Mesendoderm (in vitro differentiated cells): ENCODE data around the gene TP63. TPM values are rescaled to one million over a fixed set of nuclear protein-coding genes. Genes with fewer than 3 reads are reported as not detected.

Experiments used
- DNase-seq: peaks from one replicate; pipeline ENCODE4 v3.0.0; 2013
- H2AK5ac ChIP-seq: 2 replicates; pipeline ENCODE4 v1.6.1; 2013; ENCODE audit warnings: low read length, inconsistent platforms
- H2BK120ac ChIP-seq: 2 replicates; pipeline ENCODE4 v1.6.1; 2013; ENCODE audit warnings: low read depth, mild to moderate bottlenecking, low read length, moderate library complexity, mixed read lengths
- H2BK15ac ChIP-seq: replicated peaks from 2 replicates; pipeline ENCODE4 v1.6.1; 2013; ENCODE audit warnings: low read depth, mild to moderate bottlenecking, moderate library complexity
- H2BK5ac ChIP-seq: 2 replicates; pipeline ENCODE4 v1.6.1; 2013; ENCODE audit warnings: low read length, inconsistent platforms
- H3K18ac ChIP-seq: 2 replicates; pipeline ENCODE4 v1.6.1; 2013; ENCODE audit warnings: mild to moderate bottlenecking, low read length, mixed read lengths
- H3K23ac ChIP-seq: one replicate; pipeline ENCODE4 v1.6.1; 2013; ENCODE audit warnings: low read length
- H3K27ac ChIP-seq: 2 replicates; pipeline ENCODE4 v1.5.1; 2013; ENCODE audit warnings: low read depth, mild to moderate bottlenecking, inconsistent platforms, low read length, moderate library complexity
- H3K27me3 ChIP-seq: 2 replicates; pipeline ENCODE4 v1.6.1; 2013; ENCODE audit warnings: low read length, control low read depth, mild to moderate bottlenecking, inconsistent platforms; ENCODE audit not compliant: insufficient read depth, poor library complexity
- H3K36me3 ChIP-seq: 2 replicates; pipeline ENCODE4 v1.6.1; 2013; ENCODE audit warnings: low read length, inconsistent platforms; ENCODE audit not compliant: control insufficient read depth, insufficient read depth
- H3K4ac ChIP-seq: one replicate; pipeline ENCODE4 v1.6.1; 2013; ENCODE audit warnings: low read depth, mild to moderate bottlenecking, low read length, moderate library complexity
- H3K4me1 ChIP-seq: 2 replicates; pipeline ENCODE4 v1.6.1; 2013; ENCODE audit warnings: low read depth, low read length, inconsistent platforms; ENCODE audit not compliant: control insufficient read depth
- H3K4me2 ChIP-seq: 2 replicates; pipeline ENCODE4 v1.6.1; 2013; ENCODE audit warnings: low read length
- H3K4me3 ChIP-seq: 2 replicates; pipeline ENCODE4 v1.5.1; 2013; ENCODE audit warnings: mild to moderate bottlenecking, low read length
- H3K56ac ChIP-seq: one replicate; pipeline ENCODE4 v1.6.1; 2013; ENCODE audit warnings: low read length
- H3K79me1 ChIP-seq: 2 replicates; pipeline ENCODE4 v1.6.1; 2013; ENCODE audit warnings: low read length, inconsistent platforms
- H3K79me2 ChIP-seq: 2 replicates; pipeline ENCODE4 v1.6.1; 2013; ENCODE audit warnings: mild to moderate bottlenecking, low read length; ENCODE audit not compliant: control insufficient read depth, insufficient read depth
- H3K9ac ChIP-seq: 2 replicates; pipeline ENCODE4 v1.6.1; 2013; ENCODE audit warnings: low read length, inconsistent platforms
- H4K5ac ChIP-seq: one replicate; pipeline ENCODE4 v1.6.1; 2013; ENCODE audit warnings: low read length
- H4K8ac ChIP-seq: one replicate; pipeline ENCODE4 v1.6.1; 2013; ENCODE audit warnings: low read depth, mild to moderate bottlenecking, control low read depth, low read length, moderate library complexity
- WGBS: extraction: QIAGEN DNeasy Blood & Tissue Kit; methylation state at CpG from one replicate; pipeline ENCODE4 v1.1.7; 2013; ENCODE audit warnings: low lambda C conversion rate, missing lambda C conversion rate; ENCODE audit not compliant: insufficient coverage; ENCODE audit errors: extremely low coverage; 5-methylcytosine and 5-hydroxymethylcytosine counted together
- small RNA-seq: library from polyadenylated mRNA; stranded (forward); fragments of <200 nt; extraction: miRNeasy Mini kit (QIAGEN cat#:217004); gene quantifications from one replicate; pipeline ENCODE3, GENCODE V24; 2013; ENCODE audit not compliant: insufficient read depth

Gene TP63

GRCh38 chr3:189944285-189945145 is 313.3 kb downstream of the TP63 start:
- Histone ChIP-seq H3K79me1 (no peaks in the 10 kb centered on the region), H2AK5ac (no peak overlapping the region), H3K9ac (no peak overlapping the region), H3K27ac (no peak overlapping the region), H3K4me1 (no peaks in the 10 kb centered on the region), H4K5ac (no peak overlapping the region), H3K23ac (no peak overlapping the region), H3K4me2 (no peak overlapping the region), H2BK5ac (no peak overlapping the region), H3K79me2 (no peaks in the 10 kb centered on the region), H3K4ac (no peak overlapping the region), H2BK15ac (no peak overlapping the region), H3K36me3 (no peaks in the 10 kb centered on the region), H2BK120ac (no peak overlapping the region), H3K4me3 (no peak overlapping the region), H3K18ac (no peak overlapping the region), H4K8ac (no peak overlapping the region), H3K56ac (no peak overlapping the region), H3K27me3 (no peaks in the 10 kb centered on the region)
- no CpG with 5 or more reads among the region's 14 CpGs for WGBS
- no peak for DNase-seq

- H4K8ac ChIP-seq, result no peak overlapping the region
- no peak overlapping the region for H3K27ac ChIP-seq
- H3K36me3 ChIP-seq, result no peaks in the 10 kb centered on the region
- no peak overlapping the region for H3K4me2 ChIP-seq
- no CpG with 5 or more reads among the region's 6 CpGs for WGBS
- no peak overlapping the region for H4K5ac ChIP-seq
- H3K9ac ChIP-seq, result no peak overlapping the region
- no peak overlapping the region for H3K56ac ChIP-seq
- H2AK5ac ChIP-seq, result no peak overlapping the region
- no peak overlapping the region for H3K4ac ChIP-seq
- H3K79me1 ChIP-seq, result no peaks in the 10 kb centered on the region
- H2BK15ac ChIP-seq, result no peak overlapping the region
- no peak overlapping the region for H3K23ac ChIP-seq
- H3K27me3 ChIP-seq, result no peaks in the 10 kb centered on the region
- H3K18ac ChIP-seq, result no peak overlapping the region
- H2BK120ac ChIP-seq, result no peak overlapping the region
- no peaks in the 10 kb centered on the region for H3K79me2 ChIP-seq
- no peak overlapping the region for H2BK5ac ChIP-seq
- no peak for DNase-seq
- no peaks in the 10 kb centered on the region for H3K4me1 ChIP-seq
- H3K4me3 ChIP-seq, result no peak overlapping the region
Measured at GRCh38 chr3:189945935-189946709, 314.9 kb downstream of the TP63 start.

Small RNAs within 50 kb of the gene (small RNA-seq; reads per million reads assigned to genes)
- gene AC078809.1 (not detected), gene MIR944 (0.72 reads per million)
